Measurements from ENCODE around the gene ARRB2. TPM values are rescaled to one million over a fixed set of nuclear protein-coding genes. Genes with fewer than 3 reads are reported as not detected.
A peak's percentile ranks its signal among the peaks of the same experiment; 100 is the strongest.
"Not testable (repeated sequence)": the region's sequence is repeated elsewhere in the genome, so short reads cannot be mapped to it uniquely, and the experiment has no call there.

ARRB2 gene
- polyA plus RNA-seq, 1 experiment: 10.7 TPM

- Histone ChIP-seq H3K27me3 (ENCODE audit: control insufficient read depth, insufficient read depth, low read length) (no peaks in the 10 kb centered on the region), H3K4me3 (ENCODE audit: low read depth, low read length) (peak overlapping the region; percentile 87), H3K36me3 (ENCODE audit: control insufficient read depth, insufficient read depth, low read length) (no peaks in the 10 kb centered on the region)
- ChIA-PET POLR2A (no interaction called here), CTCF (interaction anchor here (1.1 kb wide), 1 partner anchor 200 kb away, joined by 3 read pairs; the partner anchor contains the start of gene CHRNE)
- DNase-seq (ENCODE audit: low read depth): no peak
- TF ChIP-seq CTCF (IDR thresholded peaks at IDR 0.05; ENCODE audit: insufficient read depth, low read depth, low read length): no peak
Measured at GRCh38 chr17:4703330-4703691, 7.1 kb upstream of the ARRB2 start.

GRCh38 chr17:4704574-4704907 is 5.9 kb upstream of the ARRB2 start:
- H3K4me3 ChIP-seq (ENCODE audit: low read depth, low read length): peak overlapping the region; percentile 87
- DNase-seq (ENCODE audit: low read depth); H3K36me3 ChIP-seq (ENCODE audit: control insufficient read depth, insufficient read depth, low read length); H3K27me3 ChIP-seq (ENCODE audit: control insufficient read depth, insufficient read depth, low read length); CTCF ChIA-PET: not testable (repeated sequence)
- POLR2A ChIA-PET: interaction anchor here (0.7 kb wide), 1 partner anchor 25 kb away, joined by 3 read pairs; no protein-coding TSS in a partner anchor

- H3K4me3 ChIP-seq (ENCODE audit: low read depth, low read length): no peak overlapping the region
- ChIA-PET CTCF (no interaction called here), POLR2A (no interaction called here)
- DNase-seq (ENCODE audit: low read depth): no peak
- no peaks in the 10 kb centered on the region for H3K27me3 ChIP-seq (ENCODE audit: control insufficient read depth, insufficient read depth, low read length)
- TF ChIP-seq CTCF (IDR thresholded peaks at IDR 0.05; ENCODE audit: insufficient read depth, low read depth, low read length): no peak
- H3K36me3 ChIP-seq (ENCODE audit: control insufficient read depth, insufficient read depth, low read length): no peaks in the 10 kb centered on the region
Measured at GRCh38 chr17:4704991-4705390, 5.4 kb upstream of the ARRB2 start.

- CTCF ChIA-PET: interaction anchor here (1.0 to 1.4 kb wide), 2 partner anchors 82 to 193 kb away, joined by 3 read pairs; partner anchors contain the start of gene C17orf107
- no peaks in the 10 kb centered on the region for H3K27me3 ChIP-seq (ENCODE audit: control insufficient read depth, insufficient read depth, low read length)
- H3K4me3 ChIP-seq (ENCODE audit: low read depth, low read length): no peak overlapping the region
- no peak for TF ChIP-seq CTCF (IDR thresholded peaks at IDR 0.05; ENCODE audit: insufficient read depth, low read depth, low read length)
- DNase-seq (ENCODE audit: low read depth): no peak
- POLR2A ChIA-PET: no interaction called here
- no peaks in the 10 kb centered on the region for H3K36me3 ChIP-seq (ENCODE audit: control insufficient read depth, insufficient read depth, low read length)
Measured at GRCh38 chr17:4706121-4706520, 4.3 kb upstream of the ARRB2 start.

- H3K36me3 ChIP-seq (ENCODE audit: control insufficient read depth, insufficient read depth, low read length): no peaks in the 10 kb centered on the region
- DNase-seq (ENCODE audit: low read depth): no peak
- ChIA-PET POLR2A (no interaction called here), CTCF (interaction anchor here (1.3 to 2.2 kb wide), 3 partner anchors 180 to 201 kb away, joined by 5 to 9 read pairs (median 7); partner anchors contain the start of gene CHRNE)
- H3K27me3 ChIP-seq (ENCODE audit: control insufficient read depth, insufficient read depth, low read length): no peaks in the 10 kb centered on the region
- H3K4me3 ChIP-seq (ENCODE audit: low read depth, low read length): no peak overlapping the region
- no peak for TF ChIP-seq CTCF (IDR thresholded peaks at IDR 0.05; ENCODE audit: insufficient read depth, low read depth, low read length)
Measured at GRCh38 chr17:4708436-4708835, 2.0 kb upstream of the ARRB2 start.

Data from BJ (cell line).